Measurements from ENCODE around the gene ATP1B4.

Gene ATP1B4

GRCh38 chrX:120408168-120408567, 46.3 kb downstream of the ATP1B4 start:
- H3K4me3 ChIP-seq (ENCODE audit: low read length): no peak overlapping the region
- TF ChIP-seq ZNF274 (IDR thresholded peaks at IDR 0.05; ENCODE audit: low read depth, low read length): no peak

- H3K4me3 ChIP-seq (ENCODE audit: low read length): no peak overlapping the region
These were observed 57.6 kb downstream of the ATP1B4 start for GRCh38 chrX:120419463-120419862.

GRCh38 chrX:120426599-120426998, 64.7 kb downstream of the ATP1B4 start:
- no peak overlapping the region for H3K4me3 ChIP-seq (ENCODE audit: low read length)
- TF ChIP-seq ZNF274 (IDR thresholded peaks at IDR 0.05; ENCODE audit: low read depth, low read length): no peak

More at GRCh38 chrX:120419463-120419862, 57.6 kb downstream of the ATP1B4 start:
- no peak for TF ChIP-seq ZNF274 (IDR thresholded peaks at IDR 0.05; ENCODE audit: low read depth, low read length)

- H3K4me3 ChIP-seq (ENCODE audit: low read length): no peak overlapping the region
- TF ChIP-seq ZNF274 (IDR thresholded peaks at IDR 0.05; ENCODE audit: low read depth, low read length): no peak
These were observed 66.4 kb downstream of the ATP1B4 start for GRCh38 chrX:120428309-120428708.

- TF ChIP-seq ZNF274 (IDR thresholded peaks at IDR 0.05; ENCODE audit: low read depth, low read length): no peak
- H3K4me3 ChIP-seq (ENCODE audit: low read length): no peak overlapping the region
These were observed 68.1 kb downstream of the ATP1B4 start for GRCh38 chrX:120429776-120430540.

All from GM08714 (cell line).